IPS-15b (cell line): ENCODE results near the gene ATG9B.

ENCODE experiments used
- H3K27me3 ChIP-seq: one replicate; pipeline ENCODE4 v1.6.1; 2013; ENCODE audit warnings: low read length; ENCODE audit not compliant: control insufficient read depth, insufficient read depth
- H3K36me3 ChIP-seq: one replicate; pipeline ENCODE4 v1.6.1; 2013; ENCODE audit warnings: low read length; ENCODE audit not compliant: control insufficient read depth, insufficient read depth
- H3K4me1 ChIP-seq: one replicate; pipeline ENCODE4 v1.6.1; 2013; ENCODE audit warnings: mild to moderate bottlenecking, low read length; ENCODE audit not compliant: control insufficient read depth, insufficient read depth
- H3K4me3 ChIP-seq: one replicate; pipeline ENCODE4 v1.5.1; 2013; ENCODE audit warnings: low read depth, low read length
- H3K9ac ChIP-seq: one replicate; pipeline ENCODE4 v1.6.1; 2013; ENCODE audit warnings: low read depth, mild to moderate bottlenecking, low read length
- H3K9me3 ChIP-seq: one replicate; pipeline ENCODE4 v1.6.1; 2013; ENCODE audit warnings: mild to moderate bottlenecking, low read length; ENCODE audit not compliant: control insufficient read depth, insufficient read depth

The ATG9B gene

DNA sequence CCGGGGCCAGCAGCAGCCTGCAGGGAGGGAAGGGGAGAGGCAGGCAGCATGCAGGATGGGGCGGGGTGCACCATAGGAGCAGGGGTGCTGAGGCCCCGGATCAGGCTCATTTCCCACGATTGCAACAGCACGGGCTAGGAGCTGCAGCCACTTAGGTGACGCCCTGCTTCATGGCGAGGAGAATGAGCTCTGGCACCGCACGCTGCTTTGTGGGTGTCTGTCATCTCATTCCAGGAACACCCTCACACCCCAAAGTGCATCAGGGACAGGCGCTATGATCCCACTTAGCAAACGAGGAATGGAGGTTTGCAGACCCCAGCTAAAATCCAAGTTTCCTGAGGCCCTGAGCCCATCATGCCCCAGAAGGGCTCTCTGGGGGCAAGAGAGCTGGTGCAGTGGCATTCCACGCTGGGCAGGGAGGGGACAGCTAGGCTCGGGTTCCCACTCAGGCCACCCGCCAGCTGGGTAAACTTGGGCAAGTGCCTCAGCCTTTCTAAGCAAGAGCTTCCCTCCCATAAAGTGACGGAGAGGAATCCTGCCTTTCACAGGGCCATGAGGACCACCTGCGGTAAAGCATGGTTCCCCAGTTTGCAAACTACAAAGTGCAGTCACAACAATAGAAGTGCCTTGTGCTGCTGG lies 55.4 kb downstream of the ATG9B start:
- Histone ChIP-seq H3K4me3 (no peak overlapping the region), H3K36me3 (peaks cover 3% of the 10 kb centered on the region), H3K4me1 (peaks cover 6% of the 10 kb centered on the region), H3K9me3 (no peaks in the 10 kb centered on the region), H3K9ac (no peak overlapping the region), H3K27me3 (peaks cover 10% of the 10 kb centered on the region)

DNA sequence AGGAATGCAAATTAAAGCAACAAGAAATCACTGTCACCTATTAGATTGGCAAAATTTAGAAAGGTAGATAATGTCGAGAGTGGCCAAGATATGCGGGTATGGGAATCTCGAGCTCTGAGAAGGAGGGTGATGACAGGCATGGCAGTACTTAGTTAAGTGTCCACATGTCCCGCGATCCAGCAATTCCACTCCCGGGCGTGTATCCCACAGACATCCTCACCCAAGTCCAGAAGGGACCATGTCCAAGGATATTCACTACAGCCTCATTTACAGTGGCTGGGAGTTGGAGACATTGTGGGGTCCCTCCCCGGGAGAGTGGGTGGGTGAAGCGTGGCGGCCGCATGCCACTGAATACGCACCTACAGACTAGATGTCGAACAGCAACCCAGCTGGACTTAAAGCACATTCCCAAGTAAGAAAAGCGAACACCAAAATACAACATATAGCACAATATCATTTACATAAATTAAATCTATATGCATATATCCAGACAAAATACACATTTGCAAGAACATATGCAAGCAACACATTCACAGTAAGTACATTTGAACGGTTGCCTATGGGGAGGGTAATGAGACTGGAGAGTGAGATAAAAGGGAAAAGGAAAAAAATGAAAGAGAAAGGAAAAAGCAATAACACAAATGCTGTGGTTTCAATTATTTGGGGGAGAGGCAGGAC lies 56.1 kb downstream of the ATG9B start:
- Histone ChIP-seq H3K9ac (no peak overlapping the region), H3K4me1 (peaks cover 6% of the 10 kb centered on the region), H3K36me3 (peaks cover 3% of the 10 kb centered on the region), H3K27me3 (peaks cover 5% of the 10 kb centered on the region), H3K4me3 (no peak overlapping the region), H3K9me3 (no peaks in the 10 kb centered on the region)

DNA sequence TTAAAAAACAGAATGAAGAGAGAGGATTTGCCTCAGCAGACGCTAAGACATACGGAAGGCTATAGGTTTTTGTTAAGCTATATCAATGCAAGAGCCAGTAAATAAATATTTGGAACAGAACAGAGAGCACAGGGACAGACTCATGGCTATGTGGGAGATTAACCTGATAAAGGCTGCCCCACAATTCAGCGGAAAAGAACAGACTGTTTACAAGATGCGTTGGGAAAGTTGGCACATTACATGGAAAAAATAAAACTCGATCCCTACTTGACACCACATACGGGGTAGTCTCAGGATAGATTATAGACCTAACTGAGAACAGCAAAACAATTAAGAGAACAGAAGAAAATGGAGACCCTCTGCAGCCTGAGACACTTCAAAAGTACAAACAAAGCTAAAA lies 56.9 kb downstream of the ATG9B start:
- no peak overlapping the region for H3K9ac ChIP-seq
- H3K4me3 ChIP-seq = no peak overlapping the region
- peaks cover 9% of the 10 kb centered on the region for H3K4me1 ChIP-seq
- H3K27me3 ChIP-seq = no peaks in the 10 kb centered on the region
- H3K9me3 ChIP-seq = no peaks in the 10 kb centered on the region
- H3K36me3 ChIP-seq = no peaks in the 10 kb centered on the region

DNA sequence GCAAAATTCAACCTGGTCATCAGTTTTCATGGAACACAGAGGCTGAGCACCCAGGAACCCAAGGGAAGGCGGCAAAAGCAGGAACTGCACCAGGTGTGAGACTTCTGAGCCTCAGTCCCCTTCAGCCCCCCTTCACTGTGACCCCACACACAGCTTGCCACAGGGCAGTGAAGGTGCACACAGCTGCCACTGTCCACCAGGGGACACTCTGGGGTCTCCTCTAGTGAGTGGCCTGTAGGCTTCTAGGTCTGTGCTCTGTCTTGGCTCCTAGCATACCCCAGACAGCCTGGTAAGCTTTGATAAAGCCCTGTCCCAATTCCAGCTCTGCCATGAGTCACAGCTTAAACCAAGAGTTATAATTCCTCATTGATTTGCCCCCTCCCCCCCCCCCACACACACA lies 58.3 kb downstream of the ATG9B start:
- no peak overlapping the region for H3K4me3 ChIP-seq
- no peak overlapping the region for H3K9ac ChIP-seq
- H3K27me3 ChIP-seq = no peaks in the 10 kb centered on the region
- H3K4me1 ChIP-seq = peaks cover 9% of the 10 kb centered on the region
- H3K9me3 ChIP-seq = no peaks in the 10 kb centered on the region
- H3K36me3 ChIP-seq = no peaks in the 10 kb centered on the region

DNA sequence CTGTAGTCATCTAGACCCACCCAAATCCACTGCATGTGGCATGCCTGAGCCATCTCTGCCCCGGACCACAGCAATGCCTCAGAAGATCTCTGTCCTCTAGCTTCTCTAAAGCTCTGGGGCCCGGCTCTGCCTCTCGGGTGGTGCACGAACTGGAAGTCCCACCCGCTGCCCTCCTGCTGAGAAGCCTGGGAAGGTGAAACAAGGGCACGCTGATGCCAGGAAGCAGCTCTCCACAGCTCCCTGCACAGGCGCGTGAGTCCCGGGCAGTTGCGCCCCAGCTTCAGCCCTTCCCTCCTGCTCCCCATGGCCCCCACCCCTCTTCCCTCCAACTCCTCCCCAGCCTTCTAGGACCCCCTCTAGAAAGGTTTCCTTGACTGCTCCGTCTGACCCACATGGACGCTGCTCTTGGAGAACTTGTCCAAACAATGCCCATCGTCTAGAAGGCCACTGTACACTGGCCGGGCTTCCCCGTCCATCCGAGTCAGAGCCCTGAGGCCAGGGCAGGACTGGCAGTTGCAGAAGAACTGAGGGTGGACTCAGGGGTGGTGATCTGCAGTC lies 58.9 kb downstream of the ATG9B start:
- Histone ChIP-seq H3K9ac (no peak overlapping the region), H3K36me3 (no peaks in the 10 kb centered on the region), H3K27me3 (no peaks in the 10 kb centered on the region), H3K4me3 (no peak overlapping the region), H3K9me3 (no peaks in the 10 kb centered on the region), H3K4me1 (peaks cover 9% of the 10 kb centered on the region)
